Embryonic facial prominence (tissue), 1 donor: ENCODE results near the gene ISCA1.

Experiments
- DNase-seq: peaks from one replicate; pipeline ENCODE4 v3.0.0-alpha.2; 2016; ENCODE audit errors: extremely low spot score

The ISCA1 gene

GRCh38 chr9:86285261-86285660 lies 2.9 kb upstream of the ISCA1 start:
- DNase-seq = no peak

DNA sequence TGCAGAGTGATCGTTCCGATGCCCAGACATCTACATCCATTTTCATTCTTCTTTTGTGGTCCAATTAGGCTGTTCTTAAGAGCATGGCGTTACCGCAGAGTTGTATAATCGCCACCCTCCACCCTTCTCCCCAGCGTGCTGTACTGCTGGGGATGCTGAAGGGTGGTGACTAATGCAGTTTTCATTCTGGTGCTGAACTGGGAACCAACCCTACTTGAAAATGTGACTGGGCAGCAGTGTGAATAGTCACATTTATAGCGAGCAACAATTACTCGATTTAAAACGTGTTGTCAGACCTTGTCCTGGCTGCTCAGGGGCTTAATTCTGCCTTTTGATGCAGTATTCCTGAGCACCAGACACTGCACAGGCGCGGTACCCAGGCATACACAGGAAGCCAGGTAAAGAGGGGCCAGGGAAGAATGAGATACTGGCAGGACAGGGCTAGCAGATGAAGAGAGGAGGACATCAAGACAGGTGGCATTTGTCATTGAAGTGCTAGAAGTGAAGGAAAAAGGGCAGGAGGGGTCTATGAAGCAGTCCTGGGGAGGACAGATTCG lies 719 bp upstream of the ISCA1 start:
- no peak for DNase-seq

- DNase-seq = no peak
These were observed 703 bp downstream of the ISCA1 start for GRCh38 chr9:86281593-86282076.

- no peak for DNase-seq
These were observed 1.8 kb downstream of the ISCA1 start for GRCh38 chr9:86280580-86280979.

DNA sequence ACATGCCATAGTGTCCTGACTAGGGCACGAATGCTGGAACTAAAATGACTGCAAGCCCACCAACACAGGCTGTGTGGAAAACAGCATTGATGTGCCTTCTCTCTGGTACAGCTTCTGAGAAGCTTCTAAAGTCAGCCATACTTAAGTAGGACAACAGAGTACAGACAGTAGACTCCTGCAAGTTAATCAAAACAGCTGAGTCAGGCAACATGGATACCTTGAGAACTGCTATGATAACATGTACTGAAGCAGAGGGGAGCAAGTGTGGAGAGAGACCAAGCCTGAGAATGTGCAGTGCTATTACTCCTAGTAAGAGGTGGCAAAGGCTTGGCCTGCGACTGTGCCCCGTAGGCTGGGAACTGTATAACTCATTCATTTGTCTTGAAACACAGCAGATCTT lies 2.5 kb downstream of the ISCA1 start:
- DNase-seq = no peak

DNA sequence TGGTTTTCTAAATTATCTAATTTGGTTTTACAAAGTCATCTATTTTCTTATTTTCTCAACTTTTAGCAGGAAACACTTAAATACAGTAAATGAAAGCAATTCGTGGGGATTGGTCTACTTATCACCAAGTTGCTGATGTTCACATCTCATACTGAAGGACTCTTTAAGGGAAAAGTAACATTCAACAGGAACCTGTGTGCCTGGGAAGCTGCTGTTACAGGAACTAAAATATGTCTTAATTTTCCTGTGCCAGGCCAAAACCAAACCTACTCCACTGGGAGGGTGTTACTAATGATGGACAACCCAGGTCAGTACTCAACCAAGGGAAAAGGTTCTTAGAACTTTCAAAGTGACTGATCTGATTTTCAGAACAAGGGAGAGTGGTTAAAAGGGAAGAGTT lies 5.3 kb downstream of the ISCA1 start:
- DNase-seq = no peak

- DNase-seq = no peak
These were observed 6.4 kb downstream of the ISCA1 start for GRCh38 chr9:86275962-86276361.

- no peak for DNase-seq
These were observed 7.3 kb downstream of the ISCA1 start for GRCh38 chr9:86274821-86275643.

GRCh38 chr9:86272221-86272620 lies 10.1 kb downstream of the ISCA1 start:
- no peak for DNase-seq

GRCh38 chr9:86263876-86264275 lies 18.5 kb downstream of the ISCA1 start:
- no peak for DNase-seq

DNA sequence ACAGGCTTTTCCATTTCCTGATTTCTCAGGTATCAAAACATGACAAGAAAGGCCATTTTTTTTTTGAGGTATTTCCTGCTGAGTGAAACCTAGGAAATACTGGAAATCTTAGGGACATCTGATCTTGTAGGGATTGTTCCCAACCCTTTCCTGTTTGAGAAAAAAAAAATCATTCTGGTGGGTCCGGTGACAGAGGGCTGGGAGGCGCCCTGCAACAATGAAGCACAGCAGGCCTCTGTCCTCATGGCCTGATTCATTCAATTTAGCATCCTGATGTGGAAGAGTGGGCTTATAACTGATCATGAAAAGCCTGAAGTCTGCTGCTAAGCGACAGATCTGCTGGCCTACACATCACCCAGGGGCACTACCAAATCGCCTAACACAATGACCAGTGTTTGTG lies 19.8 kb downstream of the ISCA1 start:
- DNase-seq = no peak

GRCh38 chr9:86259557-86259956 lies 22.8 kb downstream of the ISCA1 start, which contains the start of gene C9orf153:
Gene C9orf153, minus strand, starts transcription at chr9:86259657. Its CDS starts 30,054 bp downstream, at chr9:86229603.
- DNase-seq = no peak

DNA sequence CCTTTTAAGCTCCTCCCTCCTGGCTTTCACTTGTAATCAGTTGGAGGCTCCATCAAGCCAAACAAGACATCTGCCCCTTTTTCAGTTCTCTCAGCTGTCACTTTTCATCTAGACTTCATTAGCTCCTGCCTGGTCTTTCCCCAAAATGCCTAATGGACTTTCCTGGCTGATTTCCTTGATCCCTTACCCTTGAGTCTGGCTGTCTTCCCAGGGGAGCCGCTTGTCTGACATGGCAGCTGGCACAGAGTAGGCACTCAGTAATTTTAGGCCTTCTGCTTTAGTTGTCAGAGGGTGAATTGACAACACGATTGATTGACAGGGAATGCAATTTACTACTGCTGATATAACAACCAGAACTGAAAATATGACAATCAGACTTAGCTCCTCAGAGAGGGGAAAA lies 24.9 kb downstream of the ISCA1 start:
- DNase-seq = no peak

- DNase-seq = no peak
These were observed 25.7 kb downstream of the ISCA1 start for GRCh38 chr9:86256653-86257052.

GRCh38 chr9:86253577-86253976 lies 28.8 kb downstream of the ISCA1 start:
- no peak for DNase-seq

GRCh38 chr9:86252870-86253269 lies 29.5 kb downstream of the ISCA1 start:
- DNase-seq = no peak

- no peak for DNase-seq
These were observed 32.2 kb downstream of the ISCA1 start for GRCh38 chr9:86250123-86250522.

DNA sequence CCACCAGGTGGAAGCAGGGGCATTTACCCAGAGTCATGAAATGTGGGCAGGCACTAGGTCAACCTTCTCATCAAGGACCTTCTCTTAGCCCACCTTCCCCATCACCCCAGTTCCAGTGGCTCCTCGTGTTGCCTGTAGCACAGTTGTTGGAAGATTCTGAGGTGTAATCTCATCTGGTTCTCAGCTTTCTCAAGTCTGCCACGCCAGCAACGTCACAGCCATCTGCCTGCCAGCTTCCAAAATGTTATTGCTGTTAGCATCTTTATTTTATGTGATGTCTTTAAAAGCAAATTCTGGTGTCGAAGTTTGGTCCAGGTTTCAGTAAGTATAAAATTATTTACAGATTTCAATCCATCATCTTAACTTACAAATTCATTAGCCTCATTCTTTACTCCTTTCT lies 33.6 kb downstream of the ISCA1 start:
- no peak for DNase-seq

- no peak for DNase-seq
These were observed 35.6 kb downstream of the ISCA1 start for GRCh38 chr9:86246752-86247161.

DNA sequence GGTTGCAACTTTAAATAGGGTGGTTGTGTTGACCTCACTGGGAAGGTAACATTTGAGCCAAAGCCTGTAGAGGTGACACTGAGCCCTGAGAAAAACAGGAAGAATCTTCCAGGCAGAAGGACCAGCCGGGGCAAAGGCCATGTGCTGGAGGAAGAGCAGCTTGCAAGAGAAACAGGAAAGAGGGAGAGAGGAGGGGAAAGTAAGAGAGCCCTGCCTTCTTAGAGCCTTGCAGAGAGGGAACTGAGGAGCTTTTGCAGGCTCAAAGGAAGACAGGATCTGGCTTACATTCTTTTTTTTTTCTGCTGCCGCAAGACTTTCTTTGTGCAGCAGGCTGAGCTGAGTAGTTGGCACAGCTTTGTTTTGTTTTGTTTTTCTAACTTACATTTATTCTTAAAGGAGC lies 40.3 kb downstream of the ISCA1 start:
- DNase-seq = no peak

DNA sequence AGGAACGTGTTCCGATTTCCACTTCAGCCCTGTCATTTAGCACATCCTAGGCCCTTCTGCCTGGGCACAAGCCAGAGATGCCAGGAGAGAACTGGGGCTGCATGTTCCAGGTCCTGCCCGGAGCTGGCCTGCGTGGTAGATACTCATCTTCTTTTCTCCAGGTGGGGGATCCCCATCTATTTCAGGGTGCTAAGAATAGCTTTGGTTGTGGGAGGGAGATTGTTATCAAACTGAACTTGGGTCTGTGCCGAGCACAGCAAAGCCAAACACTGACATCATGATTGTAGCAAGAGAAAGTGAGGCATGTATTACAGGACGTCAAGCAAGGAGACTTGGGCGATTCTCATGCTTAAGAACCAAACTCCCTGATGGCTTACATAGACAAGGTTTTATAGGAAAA lies 41.1 kb downstream of the ISCA1 start:
- DNase-seq = no peak

GRCh38 chr9:86238861-86239770 lies 43.2 kb downstream of the ISCA1 start:
- no peak for DNase-seq
